ENCODE measurements around the gene TWNK. TPM values are rescaled to one million over a fixed set of nuclear protein-coding genes. Genes with fewer than 3 reads are reported as not detected.

TWNK gene
- total RNA-seq, 1 donor, result 3.3 TPM

Small RNA genes lying within 50 kb of the gene (small RNA-seq; reads per million reads assigned to genes)
- gene MIR608, result not detected

Other genes starting within 250 kb of the TWNK start
- not detected in 2 replicates for gene PAX2, start 242.0 kb upstream of the TWNK start, total RNA-seq
- gene SLF2, start 74.6 kb upstream of the TWNK start, total RNA-seq, result 39.1 and 43.0 TPM in 2 replicates
- gene SEMA4G, start 18.0 kb upstream of the TWNK start, total RNA-seq, result under 0.01 and 0.29 TPM in 2 replicates
- 48.5 and 55.7 TPM in 2 replicates for gene MRPL43, start within 50 bp of the TWNK start, total RNA-seq
- gene LZTS2, start 12.3 kb downstream of the TWNK start, total RNA-seq, result 117 and 127 TPM in 2 replicates
- gene PDZD7, start 43.6 kb downstream of the TWNK start, total RNA-seq, result 0.72 and 1.2 TPM in 2 replicates
- 103 and 106 TPM in 2 replicates for gene SFXN3, start 43.7 kb downstream of the TWNK start, total RNA-seq
- gene KAZALD1, start 74.4 kb downstream of the TWNK start, total RNA-seq, result 26.4 and 30.1 TPM in 2 replicates
- not detected in 2 replicates for gene TLX1, start 143.8 kb downstream of the TWNK start, total RNA-seq
- not detected in 2 replicates for gene LBX1, start 241.9 kb downstream of the TWNK start, total RNA-seq

All from osteoblast (primary cell).